ENCODE data around the gene ARHGAP20. TPM values are rescaled to one million over a fixed set of nuclear protein-coding genes. Genes with fewer than 3 reads are reported as not detected.

The ARHGAP20 gene
- total RNA-seq, 1 experiment from 2014 or later = 0.04 TPM

GRCh38 chr11:110724358-110724757 lies 12.1 kb upstream of the ARHGAP20 start:
- Histone ChIP-seq H3K79me1 (ENCODE audit: insufficient read depth, low read depth, low read length, poor library complexity, severe bottlenecking) (no peaks in the 10 kb centered on the region), H3K4me2 (ENCODE audit: insufficient read depth, insufficient read length, low read length) (no peak overlapping the region), H3K23me2 (ENCODE audit: insufficient read length, low read depth, low read length, poor library complexity, severe bottlenecking) (no peaks in the 10 kb centered on the region), H2BK120ac (ENCODE audit: low read depth, low read length, poor library complexity, severe bottlenecking) (no peak overlapping the region), H3K79me2 (ENCODE audit: insufficient read depth, low read length) (no peaks in the 10 kb centered on the region), H2BK20ac (ENCODE audit: low read depth, low read length, poor library complexity, severe bottlenecking) (no peak overlapping the region), H2AK5ac (ENCODE audit: insufficient read length, low read length) (no peak overlapping the region), H4K91ac (ENCODE audit: insufficient read length, low read depth, low read length) (no peak overlapping the region), H4K5ac (ENCODE audit: insufficient read length, low read depth, low read length) (no peak overlapping the region), H3K56ac (ENCODE audit: insufficient read length, low read depth, low read length) (no peak overlapping the region), H3K27ac (ENCODE audit: insufficient read length, low read depth, low read length) (no peak overlapping the region), H3T11ph (ENCODE audit: low read length) (no peak overlapping the region), H2AFZ (ENCODE audit: low read length) (no peak overlapping the region), H3K4ac (ENCODE audit: low read depth, low read length) (no peak overlapping the region), H3K9ac (ENCODE audit: extremely low read depth, insufficient read length, low read length) (no peak overlapping the region), H2BK15ac (ENCODE audit: low read depth, low read length) (no peak overlapping the region), H3K23ac (ENCODE audit: insufficient read length, low read depth, low read length) (no peak overlapping the region), H2BK12ac (ENCODE audit: insufficient read length, low read depth, low read length) (no peak overlapping the region), H3K27me3 (ENCODE audit: insufficient read depth, low read length) (no peaks in the 10 kb centered on the region), H4K8ac (replicated peaks; ENCODE audit: insufficient read length, low read depth, low read length) (no peak overlapping the region), H3K14ac (ENCODE audit: insufficient read depth, low read length) (no peak overlapping the region), H2BK5ac (ENCODE audit: insufficient read length, low read length) (no peak overlapping the region), H3K9me3 (ENCODE audit: control insufficient read depth, low read depth, low read length) (no peaks in the 10 kb centered on the region), H3K18ac (ENCODE audit: insufficient read length, low read depth, low read length) (no peak overlapping the region), H4K20me1 (ENCODE audit: control insufficient read depth, insufficient read depth, insufficient read length) (no peaks in the 10 kb centered on the region), H3K4me1 (ENCODE audit: insufficient read depth, low read length) (no peaks in the 10 kb centered on the region)
- no peak for DNase-seq
- Mint-ChIP-seq H3K9me3 (0 out of 5 replicates have a peak, but pooled peaks cover 0 to 4% of the 10 kb centered on the region in 2 experiments), H3K4me3 (no peak overlapping the region), H3K27me3 (ENCODE audit: low read depth) (peaks cover 11% of the 10 kb centered on the region), H3K4me1 (no peaks in the 10 kb centered on the region), H3K36me3 (ENCODE audit: insufficient read depth in 1 of 3, low read depth in 3 of 3) (no peaks in the 10 kb centered on the region), H3K27ac (no peak overlapping the region)
- WGBS (ENCODE audit: extremely low coverage, insufficient read length, low lambda C conversion rate) = no CpG with 5 or more reads among the region's 2 CpGs
- TF ChIP-seq CTCF (conservative IDR thresholded peaks at IDR 0.05) = no peak

Data from H9 (cell line).